ENCODE data around the gene PTAR1. TPM values are rescaled to one million over a fixed set of nuclear protein-coding genes. Genes with fewer than 3 reads are reported as not detected.

The PTAR1 gene
- total RNA-seq, 4 donors from 2014 or later, result 63.3 to 90.9 (median 68.4) TPM

- Histone ChIP-seq H3K36me3 (peaks cover 0 to 85% (median 4%) of the 10 kb centered on the region in 3 donors), H3K9me3 (no peaks in the 10 kb centered on the region), H3K27me3 (no peaks in the 10 kb centered on the region), H3K27ac (no peak overlapping the region), H3K4me1 (no peaks in the 10 kb centered on the region), H3K4me3 (no peak overlapping the region)
- no peak for DNase-seq (ENCODE audit: low spot score in 2 of 2)
- no peak for TF ChIP-seq POLR2A (IDR thresholded peaks at IDR 0.05)
- TF ChIP-seq, protein P1, sequence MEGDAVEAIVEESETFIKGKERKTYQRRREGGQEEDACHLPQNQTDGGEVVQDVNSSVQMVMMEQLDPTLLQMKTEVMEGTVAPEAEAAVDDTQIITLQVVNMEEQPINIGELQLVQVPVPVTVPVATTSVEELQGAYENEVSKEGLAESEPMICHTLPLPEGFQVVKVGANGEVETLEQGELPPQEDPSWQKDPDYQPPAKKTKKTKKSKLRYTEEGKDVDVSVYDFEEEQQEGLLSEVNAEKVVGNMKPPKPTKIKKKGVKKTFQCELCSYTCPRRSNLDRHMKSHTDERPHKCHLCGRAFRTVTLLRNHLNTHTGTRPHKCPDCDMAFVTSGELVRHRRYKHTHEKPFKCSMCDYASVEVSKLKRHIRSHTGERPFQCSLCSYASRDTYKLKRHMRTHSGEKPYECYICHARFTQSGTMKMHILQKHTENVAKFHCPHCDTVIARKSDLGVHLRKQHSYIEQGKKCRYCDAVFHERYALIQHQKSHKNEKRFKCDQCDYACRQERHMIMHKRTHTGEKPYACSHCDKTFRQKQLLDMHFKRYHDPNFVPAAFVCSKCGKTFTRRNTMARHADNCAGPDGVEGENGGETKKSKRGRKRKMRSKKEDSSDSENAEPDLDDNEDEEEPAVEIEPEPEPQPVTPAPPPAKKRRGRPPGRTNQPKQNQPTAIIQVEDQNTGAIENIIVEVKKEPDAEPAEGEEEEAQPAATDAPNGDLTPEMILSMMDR (IDR thresholded peaks at IDR 0.05), result no peak
- no peak for TF ChIP-seq EP300 (IDR thresholded peaks at IDR 0.05)
- 92 to 97% methylated on average over 3 of the region's 3 CpGs for WGBS, 2 donors
These were observed 40.4 kb downstream of the PTAR1 start for GRCh38 chr9:69719367-69719766.

DNA sequence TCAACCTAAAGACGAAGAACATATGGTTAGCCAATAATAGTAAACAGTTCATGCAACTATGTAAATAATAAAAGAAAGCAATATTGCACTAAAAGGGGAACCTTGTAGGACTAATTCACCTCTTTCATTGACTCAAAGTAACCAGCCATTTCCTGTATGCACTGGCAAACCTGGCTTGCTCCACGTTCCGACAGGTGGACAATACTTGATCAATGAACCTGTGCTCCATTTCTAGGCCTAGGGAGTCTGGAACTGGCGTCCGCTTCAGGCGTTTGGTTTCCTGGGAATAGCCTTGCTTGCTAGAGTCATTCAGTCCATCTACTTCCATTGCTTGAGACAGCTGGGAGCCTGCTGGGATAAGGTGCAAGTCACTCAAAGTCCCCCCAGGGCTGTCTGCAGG is 41.6 kb downstream of the PTAR1 start:
- H3K4me1 ChIP-seq, result no peaks in the 10 kb centered on the region
- WGBS, 2 donors, result 88 to 94% methylated on average over 6 of the region's 6 CpGs
- H3K9me3 ChIP-seq, result no peaks in the 10 kb centered on the region
- no peak overlapping the region for H3K27ac ChIP-seq
- peaks cover 0 to 81% (median 4%) of the 10 kb centered on the region in 3 donors for H3K36me3 ChIP-seq
- TF ChIP-seq, protein P1 (IDR thresholded peaks at IDR 0.05), result no peak
- TF ChIP-seq EP300 (IDR thresholded peaks at IDR 0.05), result no peak
- no peak for TF ChIP-seq POLR2A (IDR thresholded peaks at IDR 0.05)
- DNase-seq (ENCODE audit: low spot score in 2 of 2), result no peak
- H3K4me3 ChIP-seq, result no peak overlapping the region
- no peaks in the 10 kb centered on the region for H3K27me3 ChIP-seq

DNA sequence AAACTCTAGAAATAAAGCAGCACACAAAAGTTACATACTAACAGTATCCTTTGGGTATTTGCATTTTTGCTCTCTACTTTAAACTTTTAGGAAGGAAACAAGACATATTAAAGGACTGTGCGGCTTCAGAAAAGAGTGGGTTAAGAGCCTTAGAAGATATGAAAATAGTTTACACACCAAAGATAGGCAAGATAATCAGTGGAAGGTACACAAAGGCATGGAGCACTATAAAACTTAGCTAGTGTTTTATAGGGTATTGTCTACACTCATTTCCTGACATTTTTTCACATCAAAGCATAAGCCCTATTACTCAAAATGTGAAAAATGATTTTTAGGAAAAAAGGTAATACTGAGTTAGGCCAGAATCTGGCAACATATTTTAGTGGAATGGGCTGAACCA is 44.0 kb downstream of the PTAR1 start:
- Histone ChIP-seq H3K27ac (no peak overlapping the region), H3K27me3 (no peaks in the 10 kb centered on the region), H3K4me1 (no peaks in the 10 kb centered on the region), H3K36me3 (peaks cover 0 to 67% (median under 1%) of the 10 kb centered on the region in 3 donors), H3K4me3 (no peak overlapping the region), H3K9me3 (no peaks in the 10 kb centered on the region)
- 93 to 100% methylated on average over 1 of the region's 1 CpG for WGBS, 2 donors
- TF ChIP-seq, protein P1 (IDR thresholded peaks at IDR 0.05), result no peak
- TF ChIP-seq EP300 (IDR thresholded peaks at IDR 0.05) (no peak), POLR2A (IDR thresholded peaks at IDR 0.05) (no peak)
- DNase-seq (ENCODE audit: low spot score in 2 of 2), result no peak

DNA sequence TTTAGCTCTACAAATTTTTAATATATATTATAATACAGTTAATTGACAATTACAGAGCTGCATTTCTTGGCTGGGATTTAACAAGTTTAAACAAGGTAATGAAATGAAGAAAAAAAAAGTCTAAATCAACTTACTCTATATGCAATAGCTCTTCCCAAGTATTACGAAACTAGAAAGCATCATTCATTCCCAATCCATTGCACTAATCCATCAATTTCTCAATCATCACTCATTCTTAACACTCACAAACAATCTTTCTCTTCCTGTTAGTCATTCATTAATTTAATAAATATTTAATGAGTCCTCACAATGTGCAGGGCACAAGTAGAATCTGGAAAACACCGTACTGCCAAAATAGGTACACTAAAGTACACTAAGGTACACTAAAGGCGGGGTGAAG is 44.7 kb downstream of the PTAR1 start:
- H3K9me3 ChIP-seq, result no peaks in the 10 kb centered on the region
- no peaks in the 10 kb centered on the region for H3K4me1 ChIP-seq
- WGBS, 2 donors, result 96 to 98% methylated on average over 3 of the region's 3 CpGs
- H3K27me3 ChIP-seq, result no peaks in the 10 kb centered on the region
- H3K36me3 ChIP-seq, result peaks cover 0 to 63% (median 0%) of the 10 kb centered on the region in 3 donors
- no peak for TF ChIP-seq EP300 (IDR thresholded peaks at IDR 0.05)
- TF ChIP-seq, protein P1 (IDR thresholded peaks at IDR 0.05), result no peak
- TF ChIP-seq POLR2A (IDR thresholded peaks at IDR 0.05), result no peak
- no peak for DNase-seq (ENCODE audit: low spot score in 2 of 2)
- H3K4me3 ChIP-seq, result no peak overlapping the region
- no peak overlapping the region for H3K27ac ChIP-seq

DNA sequence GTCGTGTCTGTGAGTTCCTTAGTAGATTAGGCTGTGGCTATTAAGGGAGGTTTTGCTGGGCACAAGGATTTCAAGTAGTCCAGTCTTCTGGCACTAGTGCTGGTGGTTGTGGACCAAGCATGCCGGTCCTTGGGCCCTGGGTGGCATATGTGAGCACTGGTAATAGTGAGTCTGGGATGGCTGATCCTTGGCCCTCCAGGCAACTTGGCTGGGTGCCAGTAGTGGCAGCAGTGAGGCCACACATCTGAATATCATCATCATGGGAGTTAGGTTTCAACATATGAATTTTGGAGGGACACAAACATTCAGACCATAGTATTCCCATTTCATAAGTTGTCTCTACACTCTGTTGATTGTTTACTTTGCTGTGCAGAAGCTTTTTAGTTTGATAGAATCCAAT is 62.3 kb downstream of the PTAR1 start:
- no peaks in the 10 kb centered on the region for H3K36me3 ChIP-seq
- no peak overlapping the region for H3K27ac ChIP-seq
- no peak for DNase-seq (ENCODE audit: low spot score in 2 of 2)
- peaks cover 0 to 56% (median 11%) of the 10 kb centered on the region in 4 donors for H3K9me3 ChIP-seq
- TF ChIP-seq POLR2A (IDR thresholded peaks at IDR 0.05), result no peak
- no peak for TF ChIP-seq EP300 (IDR thresholded peaks at IDR 0.05)
- TF ChIP-seq, protein P1 (IDR thresholded peaks at IDR 0.05), result no peak
- H3K4me3 ChIP-seq, result no peak overlapping the region
- no peaks in the 10 kb centered on the region for H3K27me3 ChIP-seq
- 88% methylated on average over 2 of the region's 2 CpGs for WGBS, 2 donors
- H3K4me1 ChIP-seq, result no peaks in the 10 kb centered on the region

All from tibial nerve (tissue), 4 donors.